AG04449 (cell line): ENCODE measurements around the gene TRA2B.

Experiments
- CTCF ChIA-PET: fragments of 350-600 bp; formaldehyde crosslinking; extraction: SDS; loops from one replicate; lab custom pipeline; 2021; ENCODE audit warnings: antibody characterized with exemption; lab: Yijun Ruan, JAX
- POLR2A ChIA-PET: fragments of 400-600, 350-600 bp; formaldehyde crosslinking; extraction: SDS; loops from one replicate; lab custom pipeline; 2020; ENCODE audit warnings: antibody characterized with exemption, inconsistent platforms; lab: Yijun Ruan, JAX
- DNase-seq: peaks from one replicate; pipeline ENCODE4 v3.0.0-alpha.2; 2010; ENCODE audit warnings: low read depth, low spot score
- H3K4me3 ChIP-seq: 2 replicates; pipeline ENCODE4 v1.5.1; 2011; ENCODE audit warnings: low read depth, mild to moderate bottlenecking, control low read depth, low read length
- TF ChIP-seq, protein P1 (sequence below): IDR thresholded peaks from one replicate; pipeline ENCODE4 v1.5.1; 2011; ENCODE audit warnings: mild to moderate bottlenecking, moderate library complexity, low read length, control low read depth, inconsistent platforms; ENCODE audit not compliant: insufficient read depth; ENCODE audit errors: missing control alignments

TRA2B gene

GRCh38 chr3:185933374-185934173 is 4.2 kb downstream of the TRA2B start:
- CTCF ChIA-PET: interaction anchor here (1.1 to 5.0 kb wide), 5 partner anchors 9 to 273 kb away, joined by 6 to 33 read pairs (median 11); no protein-coding TSS in a partner anchor
- no peak for DNase-seq

DNA sequence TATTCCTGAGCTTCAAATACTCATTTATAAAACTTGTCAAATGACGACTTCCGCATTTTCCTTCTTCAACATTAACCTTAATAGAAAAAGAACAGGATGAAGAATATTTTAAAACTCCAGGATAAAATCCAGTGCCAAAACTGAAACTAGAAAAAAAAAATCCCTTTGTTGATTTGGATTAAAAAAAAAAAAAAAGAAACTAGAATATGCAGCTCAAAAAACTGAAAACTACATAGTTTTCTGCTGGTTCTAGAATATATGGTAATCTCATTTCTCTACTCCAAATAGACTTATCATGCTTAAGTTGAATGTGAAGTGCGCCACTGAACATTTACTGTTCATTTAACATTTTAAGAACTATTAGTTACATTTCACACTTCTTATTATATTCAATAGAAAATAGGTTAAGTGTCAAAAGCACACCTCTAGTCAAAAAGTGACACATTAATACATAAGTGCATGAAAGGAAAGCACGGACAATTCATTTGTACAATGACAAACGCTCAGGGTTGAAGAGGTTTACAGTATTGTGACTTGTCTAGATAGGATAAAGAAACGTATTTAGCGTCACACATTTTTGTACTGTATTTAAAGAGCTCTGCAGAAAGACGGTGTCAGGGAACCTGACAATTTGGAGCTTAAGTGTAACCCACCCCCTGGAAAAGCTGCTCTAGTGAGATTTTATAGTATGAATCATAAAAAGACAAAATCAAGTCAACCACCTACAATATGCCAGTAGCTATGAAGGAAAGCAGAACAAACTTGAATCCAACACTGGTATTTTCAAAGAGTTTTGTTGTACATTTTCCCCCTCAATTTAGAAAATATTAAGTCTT is 5.8 kb downstream of the TRA2B start:
- TF ChIP-seq, protein P1, sequence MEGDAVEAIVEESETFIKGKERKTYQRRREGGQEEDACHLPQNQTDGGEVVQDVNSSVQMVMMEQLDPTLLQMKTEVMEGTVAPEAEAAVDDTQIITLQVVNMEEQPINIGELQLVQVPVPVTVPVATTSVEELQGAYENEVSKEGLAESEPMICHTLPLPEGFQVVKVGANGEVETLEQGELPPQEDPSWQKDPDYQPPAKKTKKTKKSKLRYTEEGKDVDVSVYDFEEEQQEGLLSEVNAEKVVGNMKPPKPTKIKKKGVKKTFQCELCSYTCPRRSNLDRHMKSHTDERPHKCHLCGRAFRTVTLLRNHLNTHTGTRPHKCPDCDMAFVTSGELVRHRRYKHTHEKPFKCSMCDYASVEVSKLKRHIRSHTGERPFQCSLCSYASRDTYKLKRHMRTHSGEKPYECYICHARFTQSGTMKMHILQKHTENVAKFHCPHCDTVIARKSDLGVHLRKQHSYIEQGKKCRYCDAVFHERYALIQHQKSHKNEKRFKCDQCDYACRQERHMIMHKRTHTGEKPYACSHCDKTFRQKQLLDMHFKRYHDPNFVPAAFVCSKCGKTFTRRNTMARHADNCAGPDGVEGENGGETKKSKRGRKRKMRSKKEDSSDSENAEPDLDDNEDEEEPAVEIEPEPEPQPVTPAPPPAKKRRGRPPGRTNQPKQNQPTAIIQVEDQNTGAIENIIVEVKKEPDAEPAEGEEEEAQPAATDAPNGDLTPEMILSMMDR: no peak
- ChIA-PET CTCF (interaction anchor here (1.0 to 5.0 kb wide), 6 partner anchors 10 to 685 kb away, joined by 3 to 33 read pairs (median 11); no protein-coding TSS in a partner anchor), POLR2A (interaction anchor here (0.7 kb wide), 1 partner anchor 167 kb away, joined by 4 read pairs; no protein-coding TSS in a partner anchor)
- no peak for DNase-seq
- H3K4me3 ChIP-seq: peak overlapping the region; percentile 18; the same call in 1 of the 2 replicates

More at GRCh38 chr3:185933374-185934173, 4.2 kb downstream of the TRA2B start:
- POLR2A ChIA-PET: no interaction called here
- TF ChIP-seq, protein P1: no peak
- H3K4me3 ChIP-seq: peak overlapping the region; percentile 99

- CTCF ChIA-PET: interaction anchor here (1.6 to 5.0 kb wide), 3 partner anchors 12 to 270 kb away, joined by 3 to 33 read pairs (median 11); no protein-coding TSS in a partner anchor
- TF ChIP-seq, protein P1: no peak
- DNase-seq: no peak
- POLR2A ChIA-PET: no interaction called here
- no peak overlapping the region for H3K4me3 ChIP-seq
Observed at GRCh38 chr3:185930393-185931107, 7.3 kb downstream of the TRA2B start.

DNA sequence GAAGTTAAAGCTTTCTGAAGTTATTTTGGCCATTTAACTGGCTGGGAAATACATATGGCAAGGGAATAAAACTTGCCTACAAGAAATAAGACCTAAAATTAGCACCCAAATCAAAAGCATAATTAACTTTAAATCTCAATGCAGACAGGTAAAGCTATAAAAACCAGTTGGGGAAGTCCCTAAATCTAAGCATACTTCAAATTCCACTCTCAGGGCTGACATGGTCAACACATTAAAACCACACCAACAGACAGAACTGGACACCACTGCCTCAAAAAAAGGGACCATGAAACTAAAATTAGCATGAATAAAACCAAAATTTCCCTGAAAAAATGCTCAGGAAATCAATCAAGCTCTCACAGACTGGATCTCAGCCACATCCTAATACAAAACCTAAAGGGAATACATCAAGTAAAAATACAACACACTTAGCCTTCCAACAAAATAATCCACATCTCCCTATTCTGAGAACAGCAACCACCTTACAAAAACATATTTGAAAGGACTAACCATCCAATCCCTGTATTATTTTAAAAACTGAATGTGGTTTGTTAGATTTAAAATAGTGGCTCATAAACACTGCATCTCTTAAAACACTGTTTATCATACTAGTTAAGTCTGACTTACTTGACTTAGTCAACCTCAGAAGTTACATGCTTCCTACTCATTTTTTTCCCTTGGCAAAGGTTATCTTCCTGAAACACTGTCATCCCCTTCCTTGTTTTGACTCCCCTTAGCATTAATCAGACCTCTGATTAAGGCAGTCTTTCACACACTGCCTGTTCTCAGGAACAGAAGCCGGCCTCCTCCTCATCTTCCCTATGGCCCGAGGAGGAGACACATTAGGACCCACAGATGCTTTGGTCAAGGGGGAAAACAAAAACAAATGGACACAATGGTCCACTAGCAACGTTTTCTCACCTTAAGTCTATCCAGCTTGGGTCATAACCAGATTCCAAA is 8.3 kb downstream of the TRA2B start:
- no peak overlapping the region for H3K4me3 ChIP-seq
- CTCF ChIA-PET: interaction anchor here (3.0 to 5.0 kb wide), 4 partner anchors 13 to 269 kb away, joined by 11 to 33 read pairs (median 17); no protein-coding TSS in a partner anchor
- TF ChIP-seq, protein P1: no peak
- POLR2A ChIA-PET: interaction anchor here (1.2 kb wide), 1 partner anchor 8 kb away, joined by 4 read pairs; no protein-coding TSS in a partner anchor
- no peak for DNase-seq

DNA sequence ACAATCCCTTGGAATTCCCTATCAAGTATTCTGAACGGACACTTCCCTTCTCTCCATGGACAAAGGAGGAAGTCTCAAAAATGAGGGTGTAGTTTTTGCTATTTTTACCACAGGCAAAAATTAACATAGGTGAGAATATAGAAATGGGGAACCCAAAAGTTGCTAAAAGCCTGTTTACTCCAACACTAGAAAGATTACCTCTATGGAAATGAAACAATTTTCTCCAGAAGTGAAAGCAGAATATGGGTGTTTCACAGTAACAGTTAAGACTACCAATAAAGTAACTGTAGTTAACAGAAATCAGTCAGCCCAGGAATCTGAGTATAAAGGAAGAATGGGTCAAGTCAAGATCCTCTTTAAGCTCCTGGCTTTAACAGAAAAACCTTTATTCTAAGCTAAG is 9.3 kb downstream of the TRA2B start:
- ChIA-PET CTCF (interaction anchor here (1.4 to 5.0 kb wide), 6 partner anchors 14 to 268 kb away, joined by 3 to 33 read pairs (median 17); no protein-coding TSS in a partner anchor), POLR2A (interaction anchor here (1.2 to 1.3 kb wide), 2 partner anchors 9 to 21 kb away, joined by 4 read pairs; no protein-coding TSS in a partner anchor)
- TF ChIP-seq, protein P1: no peak
- no peak overlapping the region for H3K4me3 ChIP-seq
- no peak for DNase-seq
